Body of pancreas (tissue), 4 donors: ENCODE measurements around the gene KCNJ11. TPM values are rescaled to one million over a fixed set of nuclear protein-coding genes. Genes with fewer than 3 reads are reported as not detected.

Experiments
- ATAC-seq: fragments of 150-250 bp; one replicate; pipeline ENCODE4 v1.9.1; 2016
- DNase-seq, 4 donors: peaks; one replicate each; pipeline ENCODE4 v3.0.0-alpha.2; 2019
- H3K27ac ChIP-seq, 4 donors: fragments of 200-600 bp; sonication (generic); 1 replicate in 3 of 4; 2 replicates in 1 of 4; pipeline versions ENCODE4 v1.5.1 to v1.6.1; 2016 to 2019; ENCODE audit warnings: mild to moderate bottlenecking in 1 of 4, mixed read lengths in 1 of 4, moderate library complexity in 1 of 4
- H3K27me3 ChIP-seq, 2 donors: fragments of 200-600 bp; sonication (generic); one replicate each; pipeline ENCODE4 v1.6.0; 2016; ENCODE audit warnings: mild to moderate bottlenecking in 1 of 2
- H3K36me3 ChIP-seq, 2 donors: fragments of 200-600 bp; sonication (generic); replicated peaks in 1 of 2; 2 replicates each; pipeline ENCODE4 v1.5.1; 2016; ENCODE audit warnings: low read depth in 2 of 2; ENCODE audit not compliant: insufficient read depth in 1 of 2
- H3K4me1 ChIP-seq: fragments of 200-600 bp; sonication (generic); one replicate; pipeline ENCODE4 v1.6.0; 2016
- H3K4me3 ChIP-seq, 2 donors: fragments of 200-600 bp; sonication (generic); 1 replicate in 1 of 2; 2 replicates in 1 of 2; pipeline ENCODE4 v1.5.1; 2016 to 2019
- H3K9me3 ChIP-seq, 3 donors: fragments of 200-600 bp; sonication (generic); 1 replicate in 2 of 3; 2 replicates in 1 of 3; pipeline ENCODE4 v1.5.1; 2016
- CTCF ChIP-seq, 7 experiments: fragments of 450-650 bp in 4 of 7; fragments of 200-600 bp in 3 of 7; sonication (generic) in 3 of 7; IDR thresholded peaks; one replicate each; pipeline ENCODE4 v1.5.1; 2016 to 2019; ENCODE audit warnings: antibody characterized with exemption in 7 of 7
- POLR2A ChIP-seq, 3 donors: fragments of 450-650 bp; IDR thresholded peaks; one replicate each; pipeline ENCODE4 v1.6.1; 2016; ENCODE audit warnings: antibody characterized with exemption in 3 of 3, mild to moderate bottlenecking in 2 of 3
- WGBS, 2 donors: methylation state at CpG; one replicate each; pipeline ENCODE4 v1.1.5; 2017; 5-methylcytosine and 5-hydroxymethylcytosine counted together
- intact Hi-C: fragments of 100-400 bp; cut with DNase I; formaldehyde crosslinking; loops from one replicate; pipeline ENCODE4 v1.15.1; 2023
- total RNA-seq, 2 donors: library from RNA; depleted of rRNA; stranded (reverse); fragments of >200 nt; gene quantifications; one replicate each; pipeline ENCODE4 v1.1.0, GENCODE V29; 2016

The KCNJ11 gene
- total RNA-seq, 2 donors from 2014 or later, result 7.6 to 39.4 TPM

DNA sequence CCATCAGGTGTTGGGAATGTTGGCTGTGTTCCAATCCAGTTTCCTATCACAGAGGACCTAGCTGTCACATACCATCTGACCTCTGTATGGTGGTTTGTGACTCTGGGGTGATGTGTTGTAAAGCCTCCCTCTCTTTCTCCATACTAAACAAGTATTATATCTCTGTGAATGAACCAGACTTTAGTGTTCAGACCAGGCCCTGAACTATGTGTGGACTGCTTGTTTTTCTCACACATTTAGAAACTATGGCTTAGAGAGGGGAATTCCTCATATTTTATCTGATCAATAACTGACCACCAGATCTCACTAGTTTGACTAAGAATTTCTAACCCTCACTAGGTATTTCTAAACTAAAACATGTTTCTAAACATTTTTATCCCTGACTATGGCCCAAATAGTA lies 19.4 kb downstream of the KCNJ11 start:
- H3K27me3 ChIP-seq, result no peaks in the 10 kb centered on the region
- TF ChIP-seq POLR2A (IDR thresholded peaks at IDR 0.05) (no peak), CTCF (IDR thresholded peaks at IDR 0.05) (no peak)
- intact Hi-C loops, result no loop called here
- no peak overlapping the region for H3K4me3 ChIP-seq
- peaks cover 0 to 56% (median 0%) of the 10 kb centered on the region in 3 donors for H3K9me3 ChIP-seq
- H3K4me1 ChIP-seq, result no peaks in the 10 kb centered on the region
- ATAC-seq (no peak), DNase-seq (no peak)
- no peak overlapping the region for H3K27ac ChIP-seq
- H3K36me3 ChIP-seq, result no peaks in the 10 kb centered on the region

- Histone ChIP-seq H3K4me1 (no peaks in the 10 kb centered on the region), H3K4me3 (no peak overlapping the region), H3K27ac (no peak overlapping the region), H3K27me3 (no peaks in the 10 kb centered on the region), H3K36me3 (no peaks in the 10 kb centered on the region), H3K9me3 (peaks cover 0 to 56% (median 0%) of the 10 kb centered on the region in 3 donors)
- intact Hi-C loops, result no loop called here
- TF ChIP-seq CTCF (IDR thresholded peaks at IDR 0.05), result no peak
- TF ChIP-seq POLR2A (IDR thresholded peaks at IDR 0.05), result no peak
- ATAC-seq (no peak), DNase-seq (no peak)
- WGBS, 2 donors, result 91 to 98% methylated on average over 3 of the region's 3 CpGs
These were observed 19.9 kb downstream of the KCNJ11 start for GRCh38 chr11:17368551-17368950.

DNA sequence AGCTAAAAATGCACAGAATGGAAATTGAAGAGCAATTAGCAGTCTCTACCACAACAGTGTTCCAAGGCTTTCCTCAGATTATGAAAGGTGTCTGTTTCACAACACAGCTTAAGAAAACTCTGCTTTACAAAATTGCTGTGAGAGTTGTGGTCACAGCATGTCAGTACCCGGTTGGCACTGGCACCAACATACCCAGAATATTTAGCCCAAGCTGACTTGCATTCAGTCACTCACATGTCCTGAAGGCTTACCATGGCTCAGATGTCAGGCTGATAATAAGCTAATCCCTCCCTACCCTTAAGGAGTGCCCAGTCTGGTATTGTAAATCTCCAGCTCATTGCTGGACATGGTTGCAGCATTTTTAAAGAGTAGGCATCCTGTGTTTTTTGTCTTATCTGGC lies 22.0 kb downstream of the KCNJ11 start:
- WGBS, 2 donors, result 75 to 100% methylated on average over 1 of the region's 1 CpG
- H3K36me3 ChIP-seq, result no peaks in the 10 kb centered on the region
- intact Hi-C loops, result no loop called here

DNA sequence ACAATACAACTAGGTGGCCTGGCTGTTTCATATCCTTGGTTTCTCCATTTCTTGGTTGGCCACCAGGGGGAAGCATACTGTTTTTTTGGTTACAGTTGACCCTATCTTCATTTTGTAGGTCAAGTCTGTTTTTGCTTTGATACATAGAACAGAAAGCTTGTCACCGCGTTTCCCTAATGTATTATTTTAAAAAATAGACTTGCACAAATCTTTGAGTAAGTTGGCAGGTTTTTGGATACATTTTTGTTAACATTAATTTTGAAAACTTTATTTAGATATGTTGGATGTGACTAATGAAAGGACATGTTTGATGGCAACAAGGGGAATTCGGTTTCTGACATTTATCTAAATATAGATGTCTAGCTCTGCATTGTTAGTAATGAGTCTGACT lies 33.9 kb downstream of the KCNJ11 start:
- no peak for TF ChIP-seq POLR2A (IDR thresholded peaks at IDR 0.05)
- peak in 6 of 7 experiments; percentile 54 to 78 (median 68) for TF ChIP-seq CTCF (IDR thresholded peaks at IDR 0.05)
- Histone ChIP-seq H3K4me3 (no peak overlapping the region), H3K36me3 (no peaks in the 10 kb centered on the region), H3K4me1 (peaks cover 23% of the 10 kb centered on the region), H3K9me3 (no peaks in the 10 kb centered on the region), H3K27me3 (no peaks in the 10 kb centered on the region), H3K27ac (no peak overlapping the region)
- ATAC-seq (peak; percentile 43), DNase-seq (peak; percentile 69 to 80 (median 75))
- intact Hi-C loops, result no loop called here
- 27 to 37% methylated on average over 3 of the region's 3 CpGs for WGBS, 2 donors

More for the DNA sequence above, 22.0 kb downstream of the KCNJ11 start:
- Histone ChIP-seq H3K4me1 (no peaks in the 10 kb centered on the region), H3K27me3 (no peaks in the 10 kb centered on the region), H3K9me3 (peaks cover 0 to 36% (median 0%) of the 10 kb centered on the region in 3 donors), H3K27ac (no peak overlapping the region), H3K4me3 (no peak overlapping the region)
- DNase-seq, result no peak
- TF ChIP-seq POLR2A (IDR thresholded peaks at IDR 0.05) (no peak), CTCF (IDR thresholded peaks at IDR 0.05) (no peak)
- ATAC-seq, result no peak

DNA sequence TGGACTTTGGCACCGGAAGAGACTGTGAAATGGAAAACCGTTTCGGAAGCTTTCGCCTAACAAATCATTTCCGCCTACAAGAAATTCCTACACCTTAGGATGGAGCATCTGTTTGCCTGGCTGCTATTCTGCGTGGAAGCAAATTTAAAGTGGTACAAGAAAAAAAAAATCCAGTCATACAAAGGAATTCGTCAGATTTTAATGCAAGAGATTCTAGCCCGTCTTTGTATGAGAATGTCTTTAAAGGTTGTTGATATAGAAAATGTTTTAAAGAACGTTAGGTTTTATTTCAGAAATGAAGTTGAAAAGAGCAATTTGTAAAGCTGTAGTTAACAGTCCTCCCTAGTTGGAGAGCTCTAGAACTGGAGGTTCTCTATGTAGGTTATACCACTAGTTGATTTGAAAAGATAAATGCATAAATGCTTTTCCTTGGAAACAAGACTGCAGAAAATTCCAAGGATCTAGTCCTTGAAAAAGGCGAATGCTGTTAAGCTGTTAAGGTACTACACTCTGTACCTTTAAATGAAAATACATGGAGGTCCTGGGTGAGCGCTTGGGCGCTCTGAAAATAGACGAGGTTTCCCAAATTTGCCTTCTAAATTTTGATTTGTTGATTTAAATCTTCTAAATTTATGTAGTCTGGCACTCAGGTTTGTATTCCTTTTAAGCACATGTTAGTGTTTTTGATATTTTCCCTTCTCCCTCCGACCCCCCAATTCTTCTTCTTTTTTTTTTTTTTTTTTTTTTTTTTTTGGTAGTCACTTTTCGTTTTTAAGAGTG lies 34.4 kb downstream of the KCNJ11 start:
- DNase-seq, result no peak
- peak overlapping the region in 3 of 4 donors; percentile 56 to 85 (median 72) for H3K27ac ChIP-seq
- H3K27me3 ChIP-seq, result no peaks in the 10 kb centered on the region
- H3K36me3 ChIP-seq, result no peaks in the 10 kb centered on the region
- H3K4me3 ChIP-seq, result peak overlapping the region; percentile 41 to 62
- H3K4me1 ChIP-seq, result peaks cover 23% of the 10 kb centered on the region
- TF ChIP-seq POLR2A (IDR thresholded peaks at IDR 0.05) (no peak), CTCF (IDR thresholded peaks at IDR 0.05) (no peak)
- 5 to 8% methylated on average over 14 to 15 of the region's 15 CpGs for WGBS, 2 donors
- no peaks in the 10 kb centered on the region for H3K9me3 ChIP-seq
- no peak for ATAC-seq
- intact Hi-C loops, result no loop called here
